ENCODE data around the gene CNDP2. TPM values are rescaled to one million over a fixed set of nuclear protein-coding genes. Genes with fewer than 3 reads are reported as not detected.

Gene CNDP2
- total and polyA plus RNA-seq, 8 donors, result 65.7 to 196 (median 94.4) TPM

DNA sequence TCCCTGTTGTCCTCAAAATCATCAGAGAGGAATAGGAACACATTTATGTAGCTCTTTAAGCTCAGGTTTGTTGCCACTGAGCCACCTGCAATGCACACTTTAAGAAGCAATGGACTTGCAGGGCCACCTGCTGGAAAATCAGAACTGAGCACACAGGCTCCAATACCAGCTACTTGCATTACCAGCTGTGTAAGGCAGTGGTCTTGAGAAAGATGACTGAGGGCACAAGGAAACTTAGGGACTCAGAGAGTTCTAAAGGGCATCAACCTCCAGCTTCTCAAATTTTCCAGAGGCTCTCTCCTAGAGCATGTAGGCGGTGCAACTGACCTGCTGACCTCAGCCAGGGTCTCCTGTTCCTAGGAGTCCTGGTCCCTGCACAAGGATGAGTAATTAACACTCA is 2.5 kb upstream of the CNDP2 start:
- Histone ChIP-seq H3K27ac (no peak overlapping the region), H3K27me3 (no peaks in the 10 kb centered on the region), H3K4me3 (no peak overlapping the region), H3K9me3 (no peaks in the 10 kb centered on the region), H3K36me3 (no peaks in the 10 kb centered on the region), H3K4me1 (peaks cover 15 to 17% (median 15%) of the 10 kb centered on the region in 3 donors)
- peak; percentile 11 to 55 (median 53) for TF ChIP-seq CTCF (IDR thresholded peaks at IDR 0.05)
- DNase-seq, result peak in 3 of 6 donors; percentile 59 to 64 (median 60)
- no peak for FAIRE-seq
- intact Hi-C loops (cut with DNase I), result loop anchor here in 1 of 3 donors (5.0 kb wide), 1 partner anchor 141 kb away; no protein-coding TSS in a partner anchor
- ATAC-seq, result peak in 2 of 4 donors; percentile 16 to 19
- 41 to 43% methylated on average over 1 of the region's 1 CpG for WGBS, 2 donors

GRCh38 chr18:74494514-74494913 is 1.6 kb upstream of the CNDP2 start:
- WGBS, 2 donors, result 26 to 32% methylated on average over 1 of the region's 1 CpG
- FAIRE-seq, result no peak

GRCh38 chr18:74496508-74497323 is 553 bp downstream of the CNDP2 start:
- DNase-seq, result peak in 5 of 6 donors; percentile 67 to 87 (median 71)
- peak; percentile 31 to 55 (median 44) for ATAC-seq
- WGBS, 2 donors, result 1 to 2% methylated on average over 48 of the region's 48 CpGs
- H3K4me1 ChIP-seq, result peaks cover 30 to 40% (median 32%) of the 10 kb centered on the region in 3 donors
- intact Hi-C loops (cut with DNase I), result no loop called here
- no peaks in the 10 kb centered on the region for H3K9me3 ChIP-seq
- no peak for FAIRE-seq
- H3K27me3 ChIP-seq, result no peaks in the 10 kb centered on the region
- H3K27ac ChIP-seq, result peak overlapping the region; percentile 89 to 95 (median 92)
- peak overlapping the region; percentile 74 to 94 (median 88) for H3K4me3 ChIP-seq
- TF ChIP-seq CTCF (IDR thresholded peaks at IDR 0.05), result no peak
- peaks cover 0 to 4% (median 0%) of the 10 kb centered on the region in 3 donors for H3K36me3 ChIP-seq

More at GRCh38 chr18:74494514-74494913, 1.6 kb upstream of the CNDP2 start:
- Histone ChIP-seq H3K36me3 (no peaks in the 10 kb centered on the region), H3K4me3 (no peak overlapping the region), H3K9me3 (no peaks in the 10 kb centered on the region), H3K27ac (no peak overlapping the region), H3K27me3 (no peaks in the 10 kb centered on the region), H3K4me1 (peaks cover 20 to 23% (median 20%) of the 10 kb centered on the region in 3 donors)
- no peak for TF ChIP-seq CTCF (IDR thresholded peaks at IDR 0.05)
- ATAC-seq (no peak), DNase-seq (no peak)
- intact Hi-C loops (cut with DNase I), result loop anchor here in 1 of 3 donors (5.0 kb wide), 1 partner anchor 142 kb away; no protein-coding TSS in a partner anchor

GRCh38 chr18:74497324-74497676 is 1.1 kb downstream of the CNDP2 start:
- no peaks in the 10 kb centered on the region for H3K9me3 ChIP-seq
- peaks cover 0 to 8% (median 0%) of the 10 kb centered on the region in 3 donors for H3K36me3 ChIP-seq
- no peak for DNase-seq
- intact Hi-C loops (cut with DNase I), result no loop called here
- peak overlapping the region in 3 of 4 donors; percentile 74 to 94 (median 89) for H3K4me3 ChIP-seq
- TF ChIP-seq CTCF (IDR thresholded peaks at IDR 0.05), result no peak
- WGBS, 2 donors, result 82% methylated on average over 8 of the region's 8 CpGs
- peaks cover 30 to 40% (median 32%) of the 10 kb centered on the region in 3 donors for H3K4me1 ChIP-seq
- FAIRE-seq, result no peak
- peak overlapping the region; percentile 89 to 95 (median 92) for H3K27ac ChIP-seq
- no peaks in the 10 kb centered on the region for H3K27me3 ChIP-seq
- ATAC-seq, result no peak
